ENCODE data around the gene RNF150.

- no peak for TF ChIP-seq POLR2A (IDR thresholded peaks at IDR 0.05)
- TF ChIP-seq CTCF (IDR thresholded peaks at IDR 0.05), result no peak
Measured at GRCh38 chr4:141081921-141082395, 51.3 kb downstream of the RNF150 start.
